Fibroblast of skin of abdomen (primary cell): ENCODE results near the gene AMBRA1.

Experiments used
- DNase-seq: peaks from one replicate; pipeline ENCODE4 v3.0.0-alpha.2; 2013

Gene AMBRA1

GRCh38 chr11:46505741-46506482 lies 87.9 kb downstream of the AMBRA1 start:
- DNase-seq: no peak

GRCh38 chr11:46504817-46505613 lies 88.8 kb downstream of the AMBRA1 start:
- DNase-seq: no peak

- DNase-seq: no peak
These were observed 94.0 kb downstream of the AMBRA1 start for GRCh38 chr11:46499821-46500220.

GRCh38 chr11:46498968-46499367 lies 94.9 kb downstream of the AMBRA1 start:
- no peak for DNase-seq

- DNase-seq: no peak
These were observed 95.6 kb downstream of the AMBRA1 start for GRCh38 chr11:46498179-46498578.

GRCh38 chr11:46497498-46497897 lies 96.3 kb downstream of the AMBRA1 start:
- no peak for DNase-seq

GRCh38 chr11:46493791-46494190 lies 100.0 kb downstream of the AMBRA1 start:
- peak; percentile 59 for DNase-seq

GRCh38 chr11:46492532-46492931 lies 101.3 kb downstream of the AMBRA1 start:
- DNase-seq: peak; percentile 25

GRCh38 chr11:46491661-46492330 lies 102.0 kb downstream of the AMBRA1 start:
- peak; percentile 43 for DNase-seq

GRCh38 chr11:46490666-46491065 lies 103.2 kb downstream of the AMBRA1 start:
- peak; percentile 30 for DNase-seq

- DNase-seq: peak; percentile 45
These were observed 103.9 kb downstream of the AMBRA1 start for GRCh38 chr11:46489656-46490560.

- DNase-seq: no peak
These were observed 107.9 kb downstream of the AMBRA1 start for GRCh38 chr11:46485856-46486443.

GRCh38 chr11:46484101-46484500 lies 109.7 kb downstream of the AMBRA1 start:
- DNase-seq: no peak

- DNase-seq: no peak
These were observed 112.9 kb downstream of the AMBRA1 start for GRCh38 chr11:46480909-46481308.

GRCh38 chr11:46480166-46480726 lies 113.6 kb downstream of the AMBRA1 start:
- no peak for DNase-seq

GRCh38 chr11:46479601-46480000 lies 114.2 kb downstream of the AMBRA1 start:
- no peak for DNase-seq

GRCh38 chr11:46478196-46478595 lies 115.6 kb downstream of the AMBRA1 start:
- DNase-seq: no peak

GRCh38 chr11:46477136-46477535 lies 116.7 kb downstream of the AMBRA1 start:
- DNase-seq: no peak

GRCh38 chr11:46475926-46476545 lies 117.8 kb downstream of the AMBRA1 start:
- no peak for DNase-seq

- DNase-seq: no peak
These were observed 118.5 kb downstream of the AMBRA1 start for GRCh38 chr11:46475051-46475925.
